MCF 10A (cell line): ENCODE measurements around the gene WIPF2. TPM values are rescaled to one million over a fixed set of nuclear protein-coding genes. Genes with fewer than 3 reads are reported as not detected.

Source experiments
- BruUV-seq: library from RNA; stranded (reverse); fragments of 400-500 nt; replicated peaks from 2 replicates; lab custom pipeline; 2021; lab: Mats Ljungman, UMichigan
- CTCF ChIA-PET: fragments of 300-600 bp; sonication (Branson Sonifier 250); formaldehyde crosslinking; extraction: SDS; loops from one replicate; lab custom pipeline; 2021; ENCODE audit warnings: antibody characterized with exemption, inconsistent platforms; lab: Yijun Ruan, JAX
- POLR2A ChIA-PET: fragments of 300-600, 350-650 bp; sonication (Branson Sonifier 250); formaldehyde crosslinking; extraction: SDS; loops from one replicate; lab custom pipeline; 2020; ENCODE audit warnings: antibody characterized with exemption, inconsistent platforms; lab: Yijun Ruan, JAX
- DNase-seq: peaks from one replicate; pipeline ENCODE4 v3.0.0-alpha.2; 2018; ENCODE audit not compliant: unreplicated experiment
- H3K27ac Mint-ChIP-seq: one replicate; pipeline ENCODE4 v1.8.0; 2022; ENCODE audit warnings: mild to moderate bottlenecking, low read depth, mixed read lengths; ENCODE audit not compliant: unreplicated experiment
- H3K27me3 Mint-ChIP-seq: one replicate; pipeline ENCODE4 v1.8.0; 2022; ENCODE audit warnings: mixed read lengths; ENCODE audit not compliant: insufficient read depth, unreplicated experiment
- H3K36me3 Mint-ChIP-seq: one replicate; pipeline ENCODE4 v1.8.0; 2022; ENCODE audit warnings: mild to moderate bottlenecking, moderate library complexity, mixed read lengths; ENCODE audit not compliant: insufficient read depth, unreplicated experiment
- H3K4me1 Mint-ChIP-seq: one replicate; pipeline ENCODE4 v1.8.0; 2022; ENCODE audit warnings: mixed read lengths; ENCODE audit not compliant: insufficient read depth, unreplicated experiment
- H3K4me3 Mint-ChIP-seq: one replicate; pipeline ENCODE4 v1.8.0; 2022; ENCODE audit warnings: mild to moderate bottlenecking, moderate library complexity, mixed read lengths; ENCODE audit not compliant: unreplicated experiment
- H3K9me3 Mint-ChIP-seq: one replicate; pipeline ENCODE4 v1.8.0; 2022; ENCODE audit warnings: mixed read lengths; ENCODE audit not compliant: unreplicated experiment
- intact Hi-C: fragments of 100-400 bp; cut with micrococcal nuclease; formaldehyde crosslinking; loops from 2 replicates; pipeline ENCODE4 v1.14.1; 2022
- total RNA-seq: library from RNA; stranded (reverse); gene quantifications from 2 replicates; pipeline ENCODE4 v1.2.3, GENCODE V29; 2022
- TF ChIP-seq, protein P1 (sequence below): fragments of 200-600 bp; IDR thresholded peaks from one replicate; pipeline ENCODE4 v1.8.0; 2022; ENCODE audit warnings: antibody characterized with exemption, mild to moderate bottlenecking; ENCODE audit not compliant: unreplicated experiment

WIPF2 gene
- total RNA-seq, 1 experiment from 2014 or later, result 32.8 TPM

DNA sequence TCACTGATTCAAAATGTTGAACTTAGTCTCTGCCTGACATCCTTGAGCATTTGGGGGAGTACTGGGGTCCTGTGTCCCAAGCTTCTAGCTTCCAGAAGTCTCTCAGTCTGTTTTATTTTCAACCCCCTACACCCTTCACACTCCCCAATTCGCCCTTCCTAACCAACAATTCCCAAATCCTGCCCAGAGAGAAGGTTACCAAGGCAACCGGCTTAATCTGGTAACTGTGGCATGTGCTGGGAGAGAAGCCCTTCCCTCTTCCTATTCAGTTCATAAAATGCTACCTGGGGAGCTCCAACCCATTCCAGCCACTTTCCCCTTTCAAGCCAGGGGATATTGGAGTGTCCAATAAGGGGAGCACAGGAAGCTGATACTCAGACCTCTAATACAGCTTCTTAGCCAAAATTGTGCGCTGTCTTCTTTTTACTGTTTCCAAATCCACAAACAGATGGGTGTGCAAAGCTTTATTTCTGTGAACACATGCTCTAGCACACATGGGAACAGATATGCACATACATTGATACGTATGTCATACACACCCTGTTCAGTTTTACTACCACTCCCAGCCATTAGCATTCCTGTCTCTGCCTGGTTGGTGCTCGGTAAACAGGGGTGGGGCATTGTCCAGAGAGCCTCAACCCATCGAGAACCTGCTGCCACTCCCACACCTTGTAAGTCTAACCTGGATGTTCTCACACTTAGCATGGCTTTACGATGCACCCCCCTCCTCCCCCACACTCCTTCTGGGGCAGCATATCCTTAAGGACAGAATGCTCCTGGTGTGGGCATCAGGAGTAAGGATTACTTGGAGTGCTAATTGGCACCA lies 43.0 kb upstream of the WIPF2 start:
- peak; percentile 67 for DNase-seq
- Mint-ChIP-seq H3K4me1 (peaks cover 29% of the 10 kb centered on the region), H3K36me3 (peaks cover 43% of the 10 kb centered on the region), H3K27me3 (no peaks in the 10 kb centered on the region), H3K27ac (peak overlapping the region; percentile 92), H3K4me3 (peak overlapping the region; percentile 53), H3K9me3 (no peaks in the 10 kb centered on the region)
- TF ChIP-seq, protein P1, sequence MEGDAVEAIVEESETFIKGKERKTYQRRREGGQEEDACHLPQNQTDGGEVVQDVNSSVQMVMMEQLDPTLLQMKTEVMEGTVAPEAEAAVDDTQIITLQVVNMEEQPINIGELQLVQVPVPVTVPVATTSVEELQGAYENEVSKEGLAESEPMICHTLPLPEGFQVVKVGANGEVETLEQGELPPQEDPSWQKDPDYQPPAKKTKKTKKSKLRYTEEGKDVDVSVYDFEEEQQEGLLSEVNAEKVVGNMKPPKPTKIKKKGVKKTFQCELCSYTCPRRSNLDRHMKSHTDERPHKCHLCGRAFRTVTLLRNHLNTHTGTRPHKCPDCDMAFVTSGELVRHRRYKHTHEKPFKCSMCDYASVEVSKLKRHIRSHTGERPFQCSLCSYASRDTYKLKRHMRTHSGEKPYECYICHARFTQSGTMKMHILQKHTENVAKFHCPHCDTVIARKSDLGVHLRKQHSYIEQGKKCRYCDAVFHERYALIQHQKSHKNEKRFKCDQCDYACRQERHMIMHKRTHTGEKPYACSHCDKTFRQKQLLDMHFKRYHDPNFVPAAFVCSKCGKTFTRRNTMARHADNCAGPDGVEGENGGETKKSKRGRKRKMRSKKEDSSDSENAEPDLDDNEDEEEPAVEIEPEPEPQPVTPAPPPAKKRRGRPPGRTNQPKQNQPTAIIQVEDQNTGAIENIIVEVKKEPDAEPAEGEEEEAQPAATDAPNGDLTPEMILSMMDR, result no peak
- no TSS peak for BruUV-seq
- intact Hi-C loops, result no loop called here
- CTCF ChIA-PET, result interaction anchor here (1.0 to 2.6 kb wide), 7 partner anchors 8 to 150 kb away, joined by 3 to 11 read pairs (median 5); no protein-coding TSS in a partner anchor
- POLR2A ChIA-PET, result interaction anchor here (0.5 to 6.9 kb wide), 24 partner anchors 9 to 1513 kb away, joined by 3 to 65 read pairs (median 5); partner anchors contain the start of genes CASC3, MSL1, NR1D1 and PSMD3

DNA sequence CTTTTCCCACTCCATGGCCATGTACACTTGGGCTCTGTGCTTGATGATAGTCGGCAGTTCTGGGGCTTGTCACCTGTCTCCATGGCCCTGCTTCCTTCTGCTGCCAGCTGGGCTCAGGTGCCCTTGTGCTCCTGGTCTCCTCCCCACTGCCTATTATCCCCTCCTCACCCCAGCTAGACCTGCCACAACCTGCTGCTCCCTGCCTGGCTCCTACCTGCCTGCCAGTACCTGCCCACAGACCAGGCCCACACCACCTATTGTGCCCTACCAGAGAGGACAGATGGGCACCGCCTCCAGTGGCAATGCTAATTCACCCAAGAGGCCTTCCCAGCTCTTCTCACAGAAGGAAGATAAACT lies 42.4 kb upstream of the WIPF2 start:
- POLR2A ChIA-PET, result interaction anchor here (0.6 to 6.9 kb wide), 16 partner anchors 8 to 1512 kb away, joined by 3 to 65 read pairs (median 9); partner anchors contain the start of genes CASC3, MSL1, NR1D1 and WIPF2
- peak overlapping the region; percentile 53 for H3K4me3 Mint-ChIP-seq
- H3K27ac Mint-ChIP-seq, result peak overlapping the region; percentile 92
- intact Hi-C loops, result no loop called here
- peaks cover 38% of the 10 kb centered on the region for H3K36me3 Mint-ChIP-seq
- TF ChIP-seq, protein P1, result no peak
- BruUV-seq, result no TSS peak
- DNase-seq, result peak; percentile 83
- peaks cover 29% of the 10 kb centered on the region for H3K4me1 Mint-ChIP-seq
- H3K27me3 Mint-ChIP-seq, result no peaks in the 10 kb centered on the region
- CTCF ChIA-PET, result interaction anchor here (1.1 to 2.6 kb wide), 6 partner anchors 9 to 65 kb away, joined by 3 to 11 read pairs (median 4); no protein-coding TSS in a partner anchor
- no peaks in the 10 kb centered on the region for H3K9me3 Mint-ChIP-seq

DNA sequence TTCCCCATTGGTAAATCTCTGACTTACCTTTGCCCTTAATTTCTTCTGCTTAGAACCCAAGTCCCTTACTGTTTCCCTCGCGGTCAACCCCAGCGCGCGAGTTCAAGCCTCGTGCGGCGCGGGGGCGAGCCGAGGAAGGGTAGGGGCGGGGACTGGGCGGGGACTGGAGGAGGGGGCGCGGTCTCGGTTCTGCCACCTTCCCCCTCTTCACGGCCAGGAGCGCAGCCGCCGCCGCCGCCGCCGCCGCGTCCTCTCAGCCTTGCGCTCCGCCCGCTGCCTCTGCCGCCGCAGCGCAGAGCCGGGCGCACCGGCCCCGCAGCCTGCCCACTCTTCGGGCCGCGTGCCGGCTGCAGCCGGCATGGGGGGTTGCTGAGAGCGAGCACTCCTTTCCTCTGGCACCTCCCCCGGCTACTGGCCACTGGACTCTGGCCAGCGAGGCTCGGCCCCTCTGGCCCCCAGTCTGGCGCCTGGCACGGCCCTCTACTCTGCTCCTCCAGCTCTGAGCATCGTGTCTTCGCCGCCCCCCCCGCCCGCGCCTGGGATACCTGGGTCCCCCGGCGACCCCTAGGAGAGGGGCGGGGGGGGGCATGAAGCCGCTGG lies 41.7 kb upstream of the WIPF2 start, which contains the start of gene RAPGEFL1:
Gene RAPGEFL1 (plus strand): TSS at position 196 of the 600 bp plus-strand sequence. CDS start 392 bp downstream, at position 588.
- ChIA-PET POLR2A (interaction anchor here (0.6 to 6.9 kb wide), 11 partner anchors 11 to 78 kb away, joined by 3 to 65 read pairs (median 13); partner anchors contain the start of genes CASC3, NR1D1 and WIPF2), CTCF (interaction anchor here (1.5 to 1.7 kb wide), 3 partner anchors 9 to 66 kb away, joined by 4 to 6 read pairs (median 4); no protein-coding TSS in a partner anchor)
- no peaks in the 10 kb centered on the region for H3K9me3 Mint-ChIP-seq
- intact Hi-C loops, result no loop called here
- peaks cover 29% of the 10 kb centered on the region for H3K4me1 Mint-ChIP-seq
- H3K4me3 Mint-ChIP-seq, result peak within 1 kb of the TSS; percentile 59
- DNase-seq, result peak; percentile 69
- H3K36me3 Mint-ChIP-seq, result peaks cover 31% of the 10 kb centered on the region
- TF ChIP-seq, protein P1, result no peak
- H3K27ac Mint-ChIP-seq, result peak within 1 kb of the TSS; percentile 92
- BruUV-seq, result no TSS peak
- no peaks in the 10 kb centered on the region for H3K27me3 Mint-ChIP-seq
